ENCODE measurements around the gene FZD8. TPM values are rescaled to one million over a fixed set of nuclear protein-coding genes. Genes with fewer than 3 reads are reported as not detected.

The FZD8 gene
- total RNA-seq, 1 experiment from 2014 or later, result 13.8 TPM

DNA sequence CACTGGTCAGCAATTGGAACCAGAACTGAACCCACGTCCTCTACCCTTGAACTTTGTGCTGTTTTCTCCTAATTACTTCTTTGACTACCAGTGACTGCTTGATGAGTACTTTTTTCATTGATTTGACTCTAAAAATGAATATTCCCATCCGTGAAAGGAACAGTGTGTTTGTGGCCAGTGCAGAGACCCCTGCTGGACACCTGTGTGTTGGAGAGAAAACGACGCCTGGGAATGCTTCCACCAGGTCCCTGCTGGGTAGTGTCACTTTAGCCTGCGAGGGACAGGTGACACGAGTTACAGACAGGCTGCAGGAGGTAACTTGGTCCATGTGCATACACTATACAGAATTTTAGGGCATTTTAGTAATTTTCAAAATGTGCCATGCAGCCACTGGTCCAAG lies 43.7 kb downstream of the FZD8 start:
- Mint-ChIP-seq H3K4me1 (peaks cover 42 to 44% of the 10 kb centered on the region in 2 experiments), H3K36me3 (ENCODE audit: insufficient read depth in 1 of 3, low read depth in 3 of 3) (peaks cover 0 to 10% (median 8%) of the 10 kb centered on the region in 3 experiments; a peak in 5 of 7 replicates), H3K9me3 (peaks cover 10 to 21% of the 10 kb centered on the region in 2 experiments), H3K4me3 (no peak overlapping the region), H3K27me3 (ENCODE audit: low read depth) (peaks cover 4% of the 10 kb centered on the region), H3K27ac (no peak overlapping the region; a peak in 1 of 7 replicates)
- H3K79me2 ChIP-seq (ENCODE audit: insufficient read depth, low read length), result no peaks in the 10 kb centered on the region
- no peak overlapping the region for H4K8ac ChIP-seq (replicated peaks; ENCODE audit: insufficient read length, low read depth, low read length)
- no peak overlapping the region for H2BK15ac ChIP-seq (ENCODE audit: low read depth, low read length)
- no peaks in the 10 kb centered on the region for H3K27me3 ChIP-seq (ENCODE audit: insufficient read depth, low read length)
- H3K56ac ChIP-seq (ENCODE audit: insufficient read length, low read depth, low read length), result no peak overlapping the region
- WGBS (ENCODE audit: extremely low coverage, insufficient read length, low lambda C conversion rate), result no CpG with 5 or more reads among the region's 6 CpGs
- no peak overlapping the region for H2BK20ac ChIP-seq (ENCODE audit: low read depth, low read length, poor library complexity, severe bottlenecking)
- no peak overlapping the region for H3T11ph ChIP-seq (ENCODE audit: low read length)
- H2BK12ac ChIP-seq (ENCODE audit: insufficient read length, low read depth, low read length), result no peak overlapping the region
- H3K9me3 ChIP-seq (ENCODE audit: control insufficient read depth, low read depth, low read length), result no peaks in the 10 kb centered on the region
- no peak overlapping the region for H3K18ac ChIP-seq (ENCODE audit: insufficient read length, low read depth, low read length)
- no peak overlapping the region for H3K4me2 ChIP-seq (ENCODE audit: insufficient read depth, insufficient read length, low read length)
- no peak overlapping the region for H2AK5ac ChIP-seq (ENCODE audit: insufficient read length, low read length)
- no peak overlapping the region for H4K91ac ChIP-seq (ENCODE audit: insufficient read length, low read depth, low read length)
- no peaks in the 10 kb centered on the region for H3K79me1 ChIP-seq (ENCODE audit: insufficient read depth, low read depth, low read length, poor library complexity, severe bottlenecking)
- no peak overlapping the region for H2BK120ac ChIP-seq (ENCODE audit: low read depth, low read length, poor library complexity, severe bottlenecking)
- no peak overlapping the region for H2BK5ac ChIP-seq (ENCODE audit: insufficient read length, low read length)
- H3K27ac ChIP-seq (ENCODE audit: insufficient read length, low read depth, low read length), result no peak overlapping the region
- H3K23me2 ChIP-seq (ENCODE audit: insufficient read length, low read depth, low read length, poor library complexity, severe bottlenecking), result no peaks in the 10 kb centered on the region
- DNase-seq, result no peak
- H3K4me1 ChIP-seq (ENCODE audit: insufficient read depth, low read length), result peaks cover 12% of the 10 kb centered on the region; the same call in 1 of the 2 replicates
- no peak overlapping the region for H3K23ac ChIP-seq (ENCODE audit: insufficient read length, low read depth, low read length)
- no peak overlapping the region for H3K14ac ChIP-seq (ENCODE audit: insufficient read depth, low read length)
- H4K20me1 ChIP-seq (ENCODE audit: control insufficient read depth, insufficient read depth, insufficient read length), result no peaks in the 10 kb centered on the region
- no peak overlapping the region for H3K4ac ChIP-seq (ENCODE audit: low read depth, low read length)
- TF ChIP-seq, protein P1, sequence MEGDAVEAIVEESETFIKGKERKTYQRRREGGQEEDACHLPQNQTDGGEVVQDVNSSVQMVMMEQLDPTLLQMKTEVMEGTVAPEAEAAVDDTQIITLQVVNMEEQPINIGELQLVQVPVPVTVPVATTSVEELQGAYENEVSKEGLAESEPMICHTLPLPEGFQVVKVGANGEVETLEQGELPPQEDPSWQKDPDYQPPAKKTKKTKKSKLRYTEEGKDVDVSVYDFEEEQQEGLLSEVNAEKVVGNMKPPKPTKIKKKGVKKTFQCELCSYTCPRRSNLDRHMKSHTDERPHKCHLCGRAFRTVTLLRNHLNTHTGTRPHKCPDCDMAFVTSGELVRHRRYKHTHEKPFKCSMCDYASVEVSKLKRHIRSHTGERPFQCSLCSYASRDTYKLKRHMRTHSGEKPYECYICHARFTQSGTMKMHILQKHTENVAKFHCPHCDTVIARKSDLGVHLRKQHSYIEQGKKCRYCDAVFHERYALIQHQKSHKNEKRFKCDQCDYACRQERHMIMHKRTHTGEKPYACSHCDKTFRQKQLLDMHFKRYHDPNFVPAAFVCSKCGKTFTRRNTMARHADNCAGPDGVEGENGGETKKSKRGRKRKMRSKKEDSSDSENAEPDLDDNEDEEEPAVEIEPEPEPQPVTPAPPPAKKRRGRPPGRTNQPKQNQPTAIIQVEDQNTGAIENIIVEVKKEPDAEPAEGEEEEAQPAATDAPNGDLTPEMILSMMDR (conservative IDR thresholded peaks at IDR 0.05), result peak; percentile 60
- H3K9ac ChIP-seq (ENCODE audit: extremely low read depth, insufficient read length, low read length), result no peak overlapping the region
- H4K5ac ChIP-seq (ENCODE audit: insufficient read length, low read depth, low read length), result no peak overlapping the region
- no peak overlapping the region for H2AFZ ChIP-seq (ENCODE audit: low read length)

Measured in H9 (cell line).